Fibroblast of lung (primary cell): Measurements from ENCODE around the gene FNDC3B. TPM values are rescaled to one million over a fixed set of nuclear protein-coding genes. Genes with fewer than 3 reads are reported as not detected.

Source experiments
- DNase-seq, 2 donors: peaks; one replicate each; pipeline versions ENCODE4 v3.0.0 to v3.0.0-alpha.2; 2010; ENCODE audit warnings: low read depth in 2 of 2
- H2AFZ ChIP-seq: 2 replicates; pipeline ENCODE4 v1.5.1; 2012; ENCODE audit warnings: low read length, control low read depth, inconsistent platforms
- H3K27ac ChIP-seq: 2 replicates; pipeline ENCODE4 v1.5.1; 2011; ENCODE audit warnings: low read length, control low read depth; ENCODE audit not compliant: insufficient read depth
- H3K27me3 ChIP-seq: 2 replicates; pipeline ENCODE4 v1.5.1; 2011; ENCODE audit warnings: mild to moderate bottlenecking, low read length; ENCODE audit not compliant: control insufficient read depth, insufficient read depth
- H3K36me3 ChIP-seq: 2 replicates; pipeline ENCODE4 v1.5.1; 2011; ENCODE audit warnings: low read length; ENCODE audit not compliant: control insufficient read depth, insufficient read depth
- H3K4me1 ChIP-seq: 2 replicates; pipeline ENCODE4 v1.5.1; 2011; ENCODE audit warnings: low read length; ENCODE audit not compliant: control insufficient read depth, insufficient read depth; ENCODE audit errors: extremely low read depth
- H3K4me2 ChIP-seq: 2 replicates; pipeline ENCODE4 v1.5.1; 2011; ENCODE audit warnings: low read length, control low read depth; ENCODE audit not compliant: insufficient read depth; ENCODE audit errors: extremely low read depth
- H3K4me3 ChIP-seq, 4 experiments: fragments of 200-600 bp in 1 of 4; sonication (generic) in 1 of 4; replicated peaks in 1 of 4; 2 replicates each; pipeline ENCODE4 v1.5.1; 2011 to 2016; ENCODE audit warnings: low read length in 4 of 4, low read depth in 3 of 4, mild to moderate bottlenecking in 3 of 4, control low read depth in 2 of 4, inconsistent platforms in 1 of 4, mixed read lengths in 1 of 4; ENCODE audit not compliant: insufficient read depth in 1 of 4; ENCODE audit errors: control extremely low read depth in 1 of 4
- H3K79me2 ChIP-seq: 2 replicates; pipeline ENCODE4 v1.5.1; 2012; ENCODE audit warnings: mild to moderate bottlenecking, low read length, inconsistent platforms; ENCODE audit not compliant: control insufficient read depth, insufficient read depth
- H3K9ac ChIP-seq: 2 replicates; pipeline ENCODE4 v1.5.1; 2011; ENCODE audit warnings: mild to moderate bottlenecking, low read length, control low read depth; ENCODE audit not compliant: insufficient read depth
- H3K9me3 ChIP-seq: 2 replicates; pipeline ENCODE4 v1.5.1; 2012; ENCODE audit warnings: low read depth, low read length; ENCODE audit not compliant: control insufficient read depth, insufficient read depth
- H4K20me1 ChIP-seq: 2 replicates; pipeline ENCODE4 v1.5.1; 2011; ENCODE audit warnings: low read length; ENCODE audit not compliant: control insufficient read depth, insufficient read depth; ENCODE audit errors: extremely low read depth
- EZH2 ChIP-seq: IDR thresholded peaks from 2 replicates; pipeline ENCODE4 v1.5.1; 2012; ENCODE audit warnings: low read length, control low read depth, mild to moderate bottlenecking; ENCODE audit errors: missing control alignments
- polyA plus RNA-seq, 2 donors: library from polyadenylated mRNA; depleted of rRNA in 1 of 2; stranded (reverse) in 1 of 2; unstranded in 1 of 2; fragments of >200 nt; gene quantifications; 2 replicates each; pipeline ENCODE4 v1.2.1, GENCODE V29; 2011 to 2012; ENCODE audit warnings: missing spikeins in 1 of 2
- total RNA-seq: library from RNA; depleted of rRNA; stranded (reverse); fragments of >200 nt; gene quantifications from 2 replicates; pipeline ENCODE4 v1.2.1, GENCODE V29; 2014
- TF ChIP-seq, protein P1 (sequence below), 2 donors: IDR thresholded peaks in 1 of 2; conservative IDR thresholded peaks in 1 of 2; 1 replicate in 1 of 2; 2 replicates in 1 of 2; pipeline ENCODE4 v1.5.1; 2011 to 2012; ENCODE audit warnings: low read length in 2 of 2, control low read depth in 1 of 2, inconsistent platforms in 1 of 2, low read depth in 1 of 2, mild to moderate bottlenecking in 1 of 2

Gene FNDC3B
- total and polyA plus RNA-seq, 2 donors (not counting 1 experiment from before 2014, with no cell fraction given) = 26.1 to 76.8 TPM

DNA sequence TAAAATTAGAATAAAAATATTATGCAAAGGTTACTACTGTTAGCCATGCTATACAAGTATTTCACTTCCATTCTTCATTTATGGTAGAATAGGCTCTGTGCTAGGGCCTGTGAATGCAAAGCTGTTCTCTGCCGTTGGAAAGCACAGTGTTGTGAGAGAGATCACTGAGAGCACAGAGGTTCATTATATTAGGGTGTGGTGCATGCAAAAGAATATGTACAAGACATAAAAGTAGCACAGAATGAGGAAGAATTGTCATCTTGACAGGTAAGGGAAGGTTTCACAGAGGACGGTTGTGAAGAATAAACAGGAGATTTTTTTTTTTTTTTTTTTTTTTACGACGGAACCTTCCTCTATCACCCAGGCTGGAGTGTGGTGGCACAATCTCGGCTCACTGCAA lies 25.2 kb upstream of the FNDC3B start:
- Histone ChIP-seq H3K4me1 (no peaks in the 10 kb centered on the region), H3K4me3 (no peak overlapping the region), H3K79me2 (no peaks in the 10 kb centered on the region), H4K20me1 (no peaks in the 10 kb centered on the region), H3K27me3 (no peaks in the 10 kb centered on the region), H3K9ac (no peak overlapping the region), H3K4me2 (no peak overlapping the region), H2AFZ (no peak overlapping the region), H3K27ac (no peak overlapping the region), H3K36me3 (no peaks in the 10 kb centered on the region), H3K9me3 (no peaks in the 10 kb centered on the region)
- TF ChIP-seq, protein P1, sequence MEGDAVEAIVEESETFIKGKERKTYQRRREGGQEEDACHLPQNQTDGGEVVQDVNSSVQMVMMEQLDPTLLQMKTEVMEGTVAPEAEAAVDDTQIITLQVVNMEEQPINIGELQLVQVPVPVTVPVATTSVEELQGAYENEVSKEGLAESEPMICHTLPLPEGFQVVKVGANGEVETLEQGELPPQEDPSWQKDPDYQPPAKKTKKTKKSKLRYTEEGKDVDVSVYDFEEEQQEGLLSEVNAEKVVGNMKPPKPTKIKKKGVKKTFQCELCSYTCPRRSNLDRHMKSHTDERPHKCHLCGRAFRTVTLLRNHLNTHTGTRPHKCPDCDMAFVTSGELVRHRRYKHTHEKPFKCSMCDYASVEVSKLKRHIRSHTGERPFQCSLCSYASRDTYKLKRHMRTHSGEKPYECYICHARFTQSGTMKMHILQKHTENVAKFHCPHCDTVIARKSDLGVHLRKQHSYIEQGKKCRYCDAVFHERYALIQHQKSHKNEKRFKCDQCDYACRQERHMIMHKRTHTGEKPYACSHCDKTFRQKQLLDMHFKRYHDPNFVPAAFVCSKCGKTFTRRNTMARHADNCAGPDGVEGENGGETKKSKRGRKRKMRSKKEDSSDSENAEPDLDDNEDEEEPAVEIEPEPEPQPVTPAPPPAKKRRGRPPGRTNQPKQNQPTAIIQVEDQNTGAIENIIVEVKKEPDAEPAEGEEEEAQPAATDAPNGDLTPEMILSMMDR (conservative IDR thresholded peaks at IDR 0.05 in 1 of 2, IDR thresholded peaks at IDR 0.05 in 1 of 2; ENCODE audit: low read depth in 1 of 2, low read length in 2 of 2) = no peak
- no peak for TF ChIP-seq EZH2
- DNase-seq = no peak

DNA sequence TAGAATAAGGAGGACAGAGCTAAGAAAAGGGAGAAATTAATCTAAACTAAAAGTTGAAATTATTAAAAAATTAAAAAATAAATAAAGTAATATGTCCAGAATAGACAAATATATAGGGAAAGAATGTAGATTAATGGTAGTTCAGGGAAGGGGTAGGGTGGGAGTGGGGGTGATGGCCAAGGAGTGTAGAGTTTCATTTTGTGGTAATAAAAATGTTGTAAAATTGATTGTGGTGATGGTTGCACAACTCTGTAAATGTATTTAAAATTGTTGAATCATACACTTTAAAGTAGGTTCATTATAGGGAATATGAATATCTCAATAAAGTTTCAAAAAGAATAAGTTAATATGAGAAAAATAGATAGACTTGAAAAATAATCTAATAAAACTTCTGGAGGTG lies 21.0 kb upstream of the FNDC3B start:
- Histone ChIP-seq H3K4me1 (no peaks in the 10 kb centered on the region), H3K79me2 (no peaks in the 10 kb centered on the region), H3K9me3 (no peaks in the 10 kb centered on the region), H2AFZ (no peak overlapping the region), H3K9ac (no peak overlapping the region), H4K20me1 (no peaks in the 10 kb centered on the region), H3K4me3 (no peak overlapping the region), H3K27me3 (no peaks in the 10 kb centered on the region), H3K4me2 (no peak overlapping the region), H3K36me3 (no peaks in the 10 kb centered on the region), H3K27ac (no peak overlapping the region)
- TF ChIP-seq EZH2 = no peak
- TF ChIP-seq, protein P1 (conservative IDR thresholded peaks at IDR 0.05 in 1 of 2, IDR thresholded peaks at IDR 0.05 in 1 of 2; ENCODE audit: low read depth in 1 of 2, low read length in 2 of 2) = no peak
- DNase-seq = no peak

DNA sequence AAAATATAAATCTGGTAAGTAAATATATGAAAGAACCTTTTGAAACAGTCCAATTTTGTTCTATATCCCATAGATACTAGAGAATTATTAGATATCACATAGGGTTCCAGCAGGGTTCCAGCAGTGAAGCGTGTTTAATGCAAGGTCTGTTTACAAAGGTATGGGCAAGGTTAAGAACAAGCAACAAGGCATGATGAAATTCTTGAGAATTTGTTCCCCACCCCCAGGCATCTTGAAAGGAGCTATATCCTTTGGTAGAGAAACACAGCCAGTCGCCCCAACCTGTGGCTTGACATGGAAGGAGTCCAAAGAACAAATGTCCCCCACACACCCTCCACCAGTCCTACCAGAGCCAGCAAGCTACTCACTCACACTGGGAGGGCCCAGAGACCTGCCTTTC lies 18.6 kb upstream of the FNDC3B start:
- Histone ChIP-seq H3K4me1 (no peaks in the 10 kb centered on the region), H3K27ac (no peak overlapping the region), H2AFZ (no peak overlapping the region), H3K4me3 (no peak overlapping the region), H3K9me3 (no peaks in the 10 kb centered on the region), H4K20me1 (no peaks in the 10 kb centered on the region), H3K4me2 (no peak overlapping the region), H3K27me3 (no peaks in the 10 kb centered on the region), H3K9ac (no peak overlapping the region), H3K36me3 (no peaks in the 10 kb centered on the region), H3K79me2 (no peaks in the 10 kb centered on the region)
- no peak for DNase-seq
- TF ChIP-seq EZH2 = no peak
- TF ChIP-seq, protein P1 (conservative IDR thresholded peaks at IDR 0.05 in 1 of 2, IDR thresholded peaks at IDR 0.05 in 1 of 2; ENCODE audit: low read depth in 1 of 2, low read length in 2 of 2) = no peak
